Body of pancreas (tissue), 4 donors: Measurements from ENCODE around the gene GRIP1.

Experiments used
- CTCF ChIP-seq, 7 experiments: fragments of 450-650 bp in 4 of 7; fragments of 200-600 bp in 3 of 7; sonication (generic) in 3 of 7; IDR thresholded peaks; one replicate each; pipeline ENCODE4 v1.5.1; 2016 to 2019; ENCODE audit warnings: antibody characterized with exemption in 7 of 7
- POLR2A ChIP-seq, 3 donors: fragments of 450-650 bp; IDR thresholded peaks; one replicate each; pipeline ENCODE4 v1.6.1; 2016; ENCODE audit warnings: antibody characterized with exemption in 3 of 3, mild to moderate bottlenecking in 2 of 3

GRCh38 chr12:66617991-66618390 lies 60.9 kb downstream of the GRIP1 start:
- no peak for TF ChIP-seq POLR2A (IDR thresholded peaks at IDR 0.05)
- no peak for TF ChIP-seq CTCF (IDR thresholded peaks at IDR 0.05)
